KOPT-K1 (cell line): Measurements from ENCODE around the gene TPR.

Experiments
- H3K27ac ChIP-seq: fragments of 200-600 bp; sonication (generic); 2 replicates; pipeline ENCODE4 v1.5.1; 2016; ENCODE audit warnings: antibody characterized with exemption, mild to moderate bottlenecking, low read depth, low read length; ENCODE audit not compliant: poor library complexity, severe bottlenecking
- H3K36me3 ChIP-seq: fragments of 200-600 bp; sonication (generic); 2 replicates; pipeline ENCODE4 v1.5.1; 2017; ENCODE audit warnings: antibody characterized with exemption, mild to moderate bottlenecking, low read length, moderate library complexity; ENCODE audit not compliant: insufficient read depth
- H3K9me3 ChIP-seq: fragments of 200-600 bp; sonication (generic); 2 replicates; pipeline ENCODE4 v1.5.1; 2017; ENCODE audit warnings: antibody characterized with exemption, low read length, mild to moderate bottlenecking; ENCODE audit not compliant: insufficient read depth, poor library complexity, severe bottlenecking

Gene TPR

GRCh38 chr1:186286615-186287315 lies 88.3 kb downstream of the TPR start:
- H3K36me3 ChIP-seq: no peaks in the 10 kb centered on the region
- no peaks in the 10 kb centered on the region for H3K9me3 ChIP-seq
- no peak overlapping the region for H3K27ac ChIP-seq

GRCh38 chr1:186283374-186283773 lies 91.7 kb downstream of the TPR start:
- Histone ChIP-seq H3K9me3 (no peaks in the 10 kb centered on the region), H3K27ac (no peak overlapping the region), H3K36me3 (no peaks in the 10 kb centered on the region)

GRCh38 chr1:186282466-186282865 lies 92.6 kb downstream of the TPR start:
- H3K9me3 ChIP-seq: no peaks in the 10 kb centered on the region
- H3K36me3 ChIP-seq: no peaks in the 10 kb centered on the region
- H3K27ac ChIP-seq: no peak overlapping the region

- Histone ChIP-seq H3K27ac (no peak overlapping the region), H3K9me3 (no peaks in the 10 kb centered on the region), H3K36me3 (no peaks in the 10 kb centered on the region)
Measured at GRCh38 chr1:186275822-186276221, 99.2 kb downstream of the TPR start.

GRCh38 chr1:186272486-186272885 lies 102.6 kb downstream of the TPR start:
- H3K9me3 ChIP-seq: no peaks in the 10 kb centered on the region
- no peak overlapping the region for H3K27ac ChIP-seq
- H3K36me3 ChIP-seq: no peaks in the 10 kb centered on the region

GRCh38 chr1:186271032-186271431 lies 104.0 kb downstream of the TPR start:
- Histone ChIP-seq H3K27ac (no peak overlapping the region), H3K9me3 (no peaks in the 10 kb centered on the region), H3K36me3 (no peaks in the 10 kb centered on the region)
